HepG2 (cell line): ENCODE measurements around the gene ADAMTSL3.

Experiments used
- JUND ChIP-seq: sonication (generic); formaldehyde crosslinking; IDR thresholded peaks from 2 replicates; pipeline ENCODE4 v1.8.0; 2022; ENCODE audit warnings: mild to moderate bottlenecking, missing genetic modification reagents
- ZBTB43 ChIP-seq: sonication (generic); formaldehyde crosslinking; conservative IDR thresholded peaks from 2 replicates; pipeline ENCODE4 v1.4.0; 2020; ENCODE audit warnings: missing genetic modification reagents
- ZNF335 ChIP-seq: sonication (generic); formaldehyde crosslinking; IDR thresholded peaks from 2 replicates; pipeline ENCODE4 v1.4.0; 2020; ENCODE audit warnings: missing genetic modification reagents

- TF ChIP-seq ZBTB43 (CRISPR knock-in tag) = no peak
- no peak for TF ChIP-seq ZNF335
- TF ChIP-seq JUND (CRISPR knock-in tag) = no peak
These were observed 236.1 kb downstream of the ADAMTSL3 start for GRCh38 chr15:83889995-83890394.
